ENCODE data around the gene NRXN3. TPM values are rescaled to one million over a fixed set of nuclear protein-coding genes. Genes with fewer than 3 reads are reported as not detected.

NRXN3 gene
- polyA plus RNA-seq, 1 of the 3 experiments (the other 2 are of a cell fraction): 1.6 TPM

- H3K9me3 ChIP-seq: 0 out of 2 replicates have a peak, but pooled peaks cover 8% of the 10 kb centered on the region
- POLR2A ChIA-PET: no interaction called here
Observed at GRCh38 chr14:78228702-78229327, 58.6 kb downstream of the NRXN3 start.

More at GRCh38 chr14:78228702-78229327, 58.6 kb downstream of the NRXN3 start:
- H2AFZ ChIP-seq (ENCODE audit: low read depth): no peak overlapping the region
- H3K36me3 ChIP-seq (replicated peaks in 1 of 2; ENCODE audit: control insufficient read depth in 1 of 2, insufficient read depth in 2 of 2, low read length in 1 of 2): no peaks in the 10 kb centered on the region
- no peaks in the 10 kb centered on the region for H3K27me3 ChIP-seq (ENCODE audit: insufficient read depth)
- H3K9me2 ChIP-seq: no peaks in the 10 kb centered on the region
- DNase-seq: no peak
- H3K4me2 ChIP-seq: no peak overlapping the region
- CTCF ChIA-PET: no interaction called here
- no peaks in the 10 kb centered on the region for H3K79me2 ChIP-seq (ENCODE audit: insufficient read depth)
- no peak overlapping the region for H3K27ac ChIP-seq (ENCODE audit: low read depth in 2 of 2, low read length in 1 of 2)
- no peak for TF ChIP-seq MAX (IDR thresholded peaks at IDR 0.05; ENCODE audit: low read depth)
- no peak for TF ChIP-seq ZBTB33 (IDR thresholded peaks at IDR 0.05; ENCODE audit: borderline replicate concordance, low read depth)
- no peak for TF ChIP-seq TCF12 (IDR thresholded peaks at IDR 0.05)
- no peak for TF ChIP-seq EP300 (IDR thresholded peaks at IDR 0.05; ENCODE audit: borderline replicate concordance in 1 of 2, low read depth in 1 of 2, low read length in 1 of 2)
- no peak for TF ChIP-seq PBX3 (IDR thresholded peaks at IDR 0.05)
- no peak for TF ChIP-seq TEAD4 (IDR thresholded peaks at IDR 0.05; ENCODE audit: borderline replicate concordance, insufficient read depth)
- no peak for TF ChIP-seq SMC3 (IDR thresholded peaks at IDR 0.05; ENCODE audit: low read depth, low read length)
- TF ChIP-seq IRF3 (IDR thresholded peaks at IDR 0.05; ENCODE audit: low read depth, low read length): no peak
- TF ChIP-seq USF1 (IDR thresholded peaks at IDR 0.05; ENCODE audit: borderline replicate concordance, low read depth): no peak
- no peak for TF ChIP-seq GATA2 (CRISPR knock-in tag; IDR thresholded peaks at IDR 0.05)
- TF ChIP-seq RFX5 (IDR thresholded peaks at IDR 0.05; ENCODE audit: low read length): no peak
- TF ChIP-seq MXI1 (IDR thresholded peaks at IDR 0.05; ENCODE audit: low read depth, low read length): no peak
- TF ChIP-seq REST (IDR thresholded peaks at IDR 0.05; ENCODE audit: low read depth, low read length): no peak
- no peak for TF ChIP-seq RCOR1 (IDR thresholded peaks at IDR 0.05; ENCODE audit: low read length)
- no peak for TF ChIP-seq JUND (IDR thresholded peaks at IDR 0.05)
- TF ChIP-seq CTCF (IDR thresholded peaks at IDR 0.05): no peak
- WGBS (ENCODE audit: low lambda C conversion rate): 51% methylated on average over 3 of the region's 3 CpGs
- no peak overlapping the region for H3K9ac ChIP-seq
- H4K20me1 ChIP-seq (ENCODE audit: insufficient read depth): no peaks in the 10 kb centered on the region
- no peaks in the 10 kb centered on the region for H3K4me1 ChIP-seq (ENCODE audit: control insufficient read depth in 1 of 2, insufficient read depth in 2 of 2, low read depth in 1 of 2, low read length in 1 of 2)
- H3K4me3 ChIP-seq (ENCODE audit: low read depth in 2 of 2, low read length in 1 of 2): no peak overlapping the region
- no peaks in the 10 kb centered on the region for H3F3A ChIP-seq (replicated peaks; ENCODE audit: insufficient read depth)

All from SK-N-SH (cell line).